Stomach (tissue), 9 donors: ENCODE results near the gene DTD2. TPM values are rescaled to one million over a fixed set of nuclear protein-coding genes. Genes with fewer than 3 reads are reported as not detected.

ENCODE experiments used
- DNase-seq, 2 donors: peaks; one replicate each; pipeline versions ENCODE4 v3.0.0 to v3.0.0-alpha.2; 2013 to 2019
- H3K27ac ChIP-seq, 5 donors: fragments of 200-600 bp in 4 of 5; sonication (generic) in 4 of 5; one replicate each; pipeline ENCODE4 v1.5.1; 2013 to 2019; ENCODE audit warnings: mild to moderate bottlenecking in 1 of 5, moderate library complexity in 1 of 5
- H3K27me3 ChIP-seq, 3 donors: fragments of 200-600 bp; sonication (generic); one replicate each; pipeline ENCODE4 v1.5.1; 2017 to 2019; ENCODE audit warnings: mixed run types in 1 of 3
- H3K36me3 ChIP-seq, 4 donors: fragments of 200-600 bp; sonication (generic); 1 replicate in 3 of 4; 2 replicates in 1 of 4; pipeline ENCODE4 v1.5.1; 2016 to 2019
- H3K4me1 ChIP-seq, 4 donors: fragments of 200-600 bp; sonication (generic); one replicate each; pipeline ENCODE4 v1.5.1; 2016 to 2019
- H3K4me3 ChIP-seq, 4 donors: fragments of 200-600 bp; sonication (generic) in 3 of 4; one replicate each; pipeline ENCODE4 v1.5.1; 2016 to 2019; ENCODE audit warnings: mild to moderate bottlenecking in 1 of 4
- H3K9me3 ChIP-seq, 4 donors: fragments of 200-600 bp; sonication (generic); one replicate each; pipeline ENCODE4 v1.5.1; 2016 to 2019
- CTCF ChIP-seq, 7 experiments: fragments of 450-650 bp in 4 of 7; fragments of 200-600 bp in 3 of 7; sonication (generic) in 3 of 7; IDR thresholded peaks; one replicate each; pipeline ENCODE4 v1.5.1; 2016 to 2019; ENCODE audit warnings: antibody characterized with exemption in 7 of 7, control low read depth in 2 of 7, mild to moderate bottlenecking in 1 of 7
- EP300 ChIP-seq: sonication (generic); formaldehyde crosslinking; IDR thresholded peaks from one replicate; pipeline ENCODE4 v1.6.1; 2017; ENCODE audit warnings: antibody characterized with exemption
- POLR2A ChIP-seq, 4 donors: fragments of 450-650 bp; IDR thresholded peaks; one replicate each; pipeline ENCODE4 v1.6.1; 2016; ENCODE audit warnings: antibody characterized with exemption in 4 of 4, control low read depth in 2 of 4, mild to moderate bottlenecking in 1 of 4, moderate library complexity in 1 of 4
- POLR2AphosphoS5 ChIP-seq, 3 donors: sonication (generic); formaldehyde crosslinking; IDR thresholded peaks; one replicate each; pipeline ENCODE4 v1.6.1; 2016; ENCODE audit warnings: antibody characterized with exemption in 3 of 3
- WGBS, 5 donors: extraction: QIAGEN DNeasy Blood & Tissue Kit in 3 of 5; methylation state at CpG; one replicate each; pipeline versions ENCODE4 v1.1.5 to v1.1.7; 2013 to 2018; 5-methylcytosine and 5-hydroxymethylcytosine counted together
- intact Hi-C: fragments of 100-400 bp; cut with DNase I; formaldehyde crosslinking; loops from one replicate; pipeline ENCODE4 v1.15.1; 2023; ENCODE audit warnings: low total_unique reads
- polyA plus RNA-seq, 3 donors: library from polyadenylated mRNA; stranded (reverse); fragments of 200-250 nt; gene quantifications; one replicate each; pipeline ENCODE4 v1.2.3, GENCODE V29; 2013
- total RNA-seq, 5 donors: library from RNA; depleted of rRNA; stranded (reverse); fragments of >200 nt; gene quantifications; one replicate each; pipeline versions ENCODE4 v1.1.0 to v1.2.3, GENCODE V29; 2014 to 2016
- donor health status: healthy with polysubstance abuse.
- donor health status: Bipolar disorder and iron deficiency.
- donor health status: healthy.

DTD2 gene
- total and polyA plus RNA-seq, 8 donors, result 2.9 to 32.1 (median 11.6) TPM

GRCh38 chr14:31411218-31411727 is 46.0 kb downstream of the DTD2 start:
- peaks cover 4 to 53% (median 33%) of the 10 kb centered on the region in 4 donors for H3K4me1 ChIP-seq
- intact Hi-C loops, result no loop called here
- no peak for TF ChIP-seq POLR2AphosphoS5 (IDR thresholded peaks at IDR 0.05)
- no peak for TF ChIP-seq EP300
- WGBS, 5 donors, result 4 to 18% (median 8%) methylated on average over 2 of the region's 2 CpGs
- peak in 1 of 2 donors; percentile 54 for DNase-seq
- H3K4me3 ChIP-seq, result no peak overlapping the region
- H3K27ac ChIP-seq, result no peak overlapping the region
- no peaks in the 10 kb centered on the region for H3K27me3 ChIP-seq
- H3K9me3 ChIP-seq, result no peaks in the 10 kb centered on the region
- H3K36me3 ChIP-seq, result no peaks in the 10 kb centered on the region

GRCh38 chr14:31410048-31410650 is 47.2 kb downstream of the DTD2 start:
- WGBS, 5 donors, result 76 to 90% (median 82%) methylated on average over 3 of the region's 3 CpGs
- no peak for TF ChIP-seq EP300
- intact Hi-C loops, result no loop called here

GRCh38 chr14:31408421-31408820 is 48.9 kb downstream of the DTD2 start:
- Histone ChIP-seq H3K4me3 (no peak overlapping the region), H3K27me3 (no peaks in the 10 kb centered on the region)
- 36 to 97% (median 95%) methylated on average over 1 of the region's 1 CpG for WGBS, 5 donors

More at GRCh38 chr14:31410048-31410650, 47.2 kb downstream of the DTD2 start:
- H3K36me3 ChIP-seq, result no peaks in the 10 kb centered on the region
- no peak overlapping the region for H3K4me3 ChIP-seq
- no peak for DNase-seq
- H3K27me3 ChIP-seq, result no peaks in the 10 kb centered on the region
- H3K9me3 ChIP-seq, result no peaks in the 10 kb centered on the region
- H3K4me1 ChIP-seq, result peaks cover 13 to 61% (median 36%) of the 10 kb centered on the region in 4 donors
- peak overlapping the region in 1 of 5 donors; percentile 36 for H3K27ac ChIP-seq

GRCh38 chr14:31405599-31406232 is 51.6 kb downstream of the DTD2 start:
- H3K27me3 ChIP-seq, result no peaks in the 10 kb centered on the region
- H3K36me3 ChIP-seq, result peaks cover 6 to 20% (median 11%) of the 10 kb centered on the region in 4 donors
- WGBS, 5 donors, result 43 to 64% (median 49%) methylated on average over 4 of the region's 4 CpGs
- no peak overlapping the region for H3K27ac ChIP-seq
- no peaks in the 10 kb centered on the region for H3K9me3 ChIP-seq
- intact Hi-C loops, result no loop called here
- peak in 1 of 2 donors; percentile 23 for DNase-seq
- H3K4me3 ChIP-seq, result no peak overlapping the region
- TF ChIP-seq POLR2AphosphoS5 (IDR thresholded peaks at IDR 0.05), result no peak
- no peak for TF ChIP-seq POLR2A (IDR thresholded peaks at IDR 0.05)
- TF ChIP-seq EP300, result no peak
- TF ChIP-seq CTCF (IDR thresholded peaks at IDR 0.05), result no peak
- peaks cover 0 to 55% (median 22%) of the 10 kb centered on the region in 4 donors for H3K4me1 ChIP-seq

More at GRCh38 chr14:31408421-31408820, 48.9 kb downstream of the DTD2 start:
- intact Hi-C loops, result no loop called here
- TF ChIP-seq POLR2AphosphoS5 (IDR thresholded peaks at IDR 0.05), result no peak
- no peak for TF ChIP-seq EP300
- TF ChIP-seq CTCF (IDR thresholded peaks at IDR 0.05), result no peak
- no peak for TF ChIP-seq POLR2A (IDR thresholded peaks at IDR 0.05)
- H3K36me3 ChIP-seq, result no peaks in the 10 kb centered on the region
- H3K4me1 ChIP-seq, result peaks cover 8 to 52% (median 29%) of the 10 kb centered on the region in 4 donors
- H3K27ac ChIP-seq, result no peak overlapping the region
- no peaks in the 10 kb centered on the region for H3K9me3 ChIP-seq
- no peak for DNase-seq

- 96 to 98% (median 97%) methylated on average over 8 of the region's 8 CpGs for WGBS, 5 donors
- no peak for TF ChIP-seq EP300
- TF ChIP-seq POLR2A (IDR thresholded peaks at IDR 0.05), result no peak
- TF ChIP-seq CTCF (IDR thresholded peaks at IDR 0.05), result no peak
- TF ChIP-seq POLR2AphosphoS5 (IDR thresholded peaks at IDR 0.05), result no peak
- no peak for DNase-seq
- Histone ChIP-seq H3K27ac (no peak overlapping the region), H3K36me3 (peaks cover 6 to 26% (median 16%) of the 10 kb centered on the region in 4 donors), H3K27me3 (no peaks in the 10 kb centered on the region), H3K9me3 (no peaks in the 10 kb centered on the region), H3K4me3 (no peak overlapping the region), H3K4me1 (peaks cover 0 to 49% (median 19%) of the 10 kb centered on the region in 4 donors)
- intact Hi-C loops, result no loop called here
Measured at GRCh38 chr14:31405106-31405505, 52.2 kb downstream of the DTD2 start.
